Measurements from ENCODE around the gene VDAC2. TPM values are rescaled to one million over a fixed set of nuclear protein-coding genes. Genes with fewer than 3 reads are reported as not detected.

VDAC2 gene
- total RNA-seq, 1 experiment from 2014 or later, result 254 TPM

DNA sequence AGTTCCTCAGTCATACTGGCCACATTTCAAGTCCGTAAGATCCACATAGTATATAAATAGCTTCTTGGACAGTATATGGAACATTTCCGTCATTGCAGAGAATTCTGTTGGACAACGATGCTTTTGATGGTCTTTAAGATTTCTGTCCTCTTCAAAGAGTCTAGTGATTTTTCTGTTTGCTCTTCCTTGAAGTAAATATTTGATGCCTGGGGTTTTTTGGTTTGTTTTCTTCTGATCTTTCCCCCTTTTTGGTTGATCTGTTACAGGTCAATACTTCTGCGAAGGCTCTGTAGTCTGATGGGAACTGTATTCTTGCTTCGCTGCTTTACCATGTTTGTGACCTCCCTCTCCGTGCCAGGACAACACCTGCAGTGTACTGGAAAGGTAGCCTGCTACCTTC is 42.3 kb upstream of the VDAC2 start:
- Mint-ChIP-seq H3K27ac (ENCODE audit: unreplicated experiment) (no peak overlapping the region), H3K4me1 (ENCODE audit: low read depth, unreplicated experiment) (no peaks in the 10 kb centered on the region), H3K36me3 (ENCODE audit: insufficient read depth, unreplicated experiment) (peaks cover 7% of the 10 kb centered on the region), H3K27me3 (ENCODE audit: unreplicated experiment) (no peaks in the 10 kb centered on the region), H3K9me3 (ENCODE audit: low read depth, unreplicated experiment) (no peaks in the 10 kb centered on the region), H3K4me3 (ENCODE audit: low read depth, unreplicated experiment) (no peak overlapping the region)
- intact Hi-C loops (cut with micrococcal nuclease; ENCODE audit: unreplicated experiment), result no loop called here
- TF ChIP-seq, protein P1, sequence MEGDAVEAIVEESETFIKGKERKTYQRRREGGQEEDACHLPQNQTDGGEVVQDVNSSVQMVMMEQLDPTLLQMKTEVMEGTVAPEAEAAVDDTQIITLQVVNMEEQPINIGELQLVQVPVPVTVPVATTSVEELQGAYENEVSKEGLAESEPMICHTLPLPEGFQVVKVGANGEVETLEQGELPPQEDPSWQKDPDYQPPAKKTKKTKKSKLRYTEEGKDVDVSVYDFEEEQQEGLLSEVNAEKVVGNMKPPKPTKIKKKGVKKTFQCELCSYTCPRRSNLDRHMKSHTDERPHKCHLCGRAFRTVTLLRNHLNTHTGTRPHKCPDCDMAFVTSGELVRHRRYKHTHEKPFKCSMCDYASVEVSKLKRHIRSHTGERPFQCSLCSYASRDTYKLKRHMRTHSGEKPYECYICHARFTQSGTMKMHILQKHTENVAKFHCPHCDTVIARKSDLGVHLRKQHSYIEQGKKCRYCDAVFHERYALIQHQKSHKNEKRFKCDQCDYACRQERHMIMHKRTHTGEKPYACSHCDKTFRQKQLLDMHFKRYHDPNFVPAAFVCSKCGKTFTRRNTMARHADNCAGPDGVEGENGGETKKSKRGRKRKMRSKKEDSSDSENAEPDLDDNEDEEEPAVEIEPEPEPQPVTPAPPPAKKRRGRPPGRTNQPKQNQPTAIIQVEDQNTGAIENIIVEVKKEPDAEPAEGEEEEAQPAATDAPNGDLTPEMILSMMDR (IDR thresholded peaks at IDR 0.05; ENCODE audit: unreplicated experiment), result no peak
- BruUV-seq (replicated peaks), result no TSS peak
- CTCF ChIA-PET, result no interaction called here
- no peak for DNase-seq

GRCh38 chr10:75170215-75170614 is 40.4 kb upstream of the VDAC2 start:
- Mint-ChIP-seq H3K4me3 (ENCODE audit: low read depth, unreplicated experiment) (no peak overlapping the region), H3K36me3 (ENCODE audit: insufficient read depth, unreplicated experiment) (peaks cover 4% of the 10 kb centered on the region), H3K4me1 (ENCODE audit: low read depth, unreplicated experiment) (no peaks in the 10 kb centered on the region), H3K9me3 (ENCODE audit: low read depth, unreplicated experiment) (no peaks in the 10 kb centered on the region), H3K27me3 (ENCODE audit: unreplicated experiment) (no peaks in the 10 kb centered on the region), H3K27ac (ENCODE audit: unreplicated experiment) (no peak overlapping the region)
- CTCF ChIA-PET, result no interaction called here
- TF ChIP-seq, protein P1 (IDR thresholded peaks at IDR 0.05; ENCODE audit: unreplicated experiment), result no peak
- DNase-seq, result no peak
- intact Hi-C loops (cut with micrococcal nuclease; ENCODE audit: unreplicated experiment), result no loop called here
- no TSS peak for BruUV-seq (replicated peaks)

- H3K4me3 Mint-ChIP-seq (ENCODE audit: low read depth, unreplicated experiment), result no peak overlapping the region
- no peaks in the 10 kb centered on the region for H3K9me3 Mint-ChIP-seq (ENCODE audit: low read depth, unreplicated experiment)
- intact Hi-C loops (cut with micrococcal nuclease; ENCODE audit: unreplicated experiment), result no loop called here
- H3K27ac Mint-ChIP-seq (ENCODE audit: unreplicated experiment), result no peak overlapping the region
- H3K36me3 Mint-ChIP-seq (ENCODE audit: insufficient read depth, unreplicated experiment), result peaks cover 4% of the 10 kb centered on the region
- no peaks in the 10 kb centered on the region for H3K4me1 Mint-ChIP-seq (ENCODE audit: low read depth, unreplicated experiment)
- no peaks in the 10 kb centered on the region for H3K27me3 Mint-ChIP-seq (ENCODE audit: unreplicated experiment)
- BruUV-seq (replicated peaks), result no TSS peak
- DNase-seq, result no peak
- TF ChIP-seq, protein P1 (IDR thresholded peaks at IDR 0.05; ENCODE audit: unreplicated experiment), result no peak
- CTCF ChIA-PET, result no interaction called here
Observed at GRCh38 chr10:75175046-75175445, 35.5 kb upstream of the VDAC2 start.

DNA sequence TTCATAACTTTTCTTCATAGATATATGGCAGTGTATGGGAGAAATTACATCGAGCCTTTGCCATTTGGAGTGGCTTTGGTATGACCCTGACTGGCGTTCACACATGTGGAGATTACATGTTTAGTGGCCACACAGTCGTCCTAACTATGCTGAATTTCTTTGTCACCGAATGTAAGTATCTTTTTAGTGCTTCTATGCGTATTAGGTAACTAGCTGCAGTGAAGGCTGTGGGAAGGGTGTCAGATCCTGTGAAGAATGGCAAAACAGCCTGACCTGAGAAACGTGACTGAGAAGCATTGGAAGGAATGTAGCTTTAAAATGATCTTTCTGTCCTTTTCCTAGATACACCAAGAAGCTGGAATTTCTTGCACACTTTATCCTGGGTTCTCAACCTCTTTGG is 34.5 kb upstream of the VDAC2 start:
- Mint-ChIP-seq H3K27me3 (ENCODE audit: unreplicated experiment) (no peaks in the 10 kb centered on the region), H3K4me3 (ENCODE audit: low read depth, unreplicated experiment) (no peak overlapping the region), H3K4me1 (ENCODE audit: low read depth, unreplicated experiment) (no peaks in the 10 kb centered on the region), H3K36me3 (ENCODE audit: insufficient read depth, unreplicated experiment) (peaks cover 4% of the 10 kb centered on the region), H3K27ac (ENCODE audit: unreplicated experiment) (no peak overlapping the region), H3K9me3 (ENCODE audit: low read depth, unreplicated experiment) (no peaks in the 10 kb centered on the region)
- intact Hi-C loops (cut with micrococcal nuclease; ENCODE audit: unreplicated experiment), result no loop called here
- no TSS peak for BruUV-seq (replicated peaks)
- TF ChIP-seq, protein P1 (IDR thresholded peaks at IDR 0.05; ENCODE audit: unreplicated experiment), result no peak
- DNase-seq, result no peak
- CTCF ChIA-PET, result no interaction called here

Measured in Calu3 (cell line).